HL-60 (cell line): Measurements from ENCODE around the gene ADAM17.

Experiments used
- DNase-seq, 2 experiments: peaks; one replicate each; pipeline ENCODE4 v3.0.0-alpha.2; 2010 to 2020; ENCODE audit warnings: low read depth in 1 of 2, low spot score in 1 of 2
- H3K27ac ChIP-seq: fragments of 250-450 bp; sonication (Bioruptor Pico); replicated peaks from 2 replicates; pipeline ENCODE4 v1.5.1; 2020; ENCODE audit warnings: mild to moderate bottlenecking, moderate library complexity
- H3K27me3 ChIP-seq: fragments of 250-450 bp; sonication (Bioruptor Pico); 2 replicates; pipeline ENCODE4 v1.5.1; 2021; ENCODE audit warnings: mild to moderate bottlenecking, moderate library complexity; ENCODE audit not compliant: insufficient read depth, poor library complexity, severe bottlenecking
- H3K4me3 ChIP-seq: replicated peaks from 2 replicates; pipeline ENCODE4 v1.5.1; 2011; ENCODE audit warnings: mild to moderate bottlenecking, control low read depth, low read length; ENCODE audit not compliant: insufficient read depth
- CTCF ChIP-seq: IDR thresholded peaks from one replicate; pipeline ENCODE4 v1.5.1; 2011; ENCODE audit warnings: low read length, control low read depth, inconsistent platforms; ENCODE audit not compliant: insufficient read depth
- GABPA ChIP-seq: IDR thresholded peaks from 2 replicates; pipeline ENCODE4 v1.6.1; 2012; ENCODE audit warnings: low read depth
- POLR2AphosphoS5 ChIP-seq: IDR thresholded peaks from 2 replicates; pipeline ENCODE4 v1.6.1; 2012; ENCODE audit warnings: low read depth
- SPI1 ChIP-seq: IDR thresholded peaks from 2 replicates; pipeline ENCODE4 v1.6.1; 2012; ENCODE audit warnings: low read depth, mild to moderate bottlenecking, borderline replicate concordance
- TF ChIP-seq, protein P1 (sequence below): IDR thresholded peaks from 2 replicates; pipeline ENCODE4 v1.6.1; 2012; ENCODE audit warnings: low read depth; ENCODE audit not compliant: insufficient replicate concordance

The ADAM17 gene

GRCh38 chr2:9451231-9451630 lies 104.4 kb downstream of the ADAM17 start:
- no peak for TF ChIP-seq CTCF
- no peak for TF ChIP-seq SPI1
- TF ChIP-seq, protein P1, sequence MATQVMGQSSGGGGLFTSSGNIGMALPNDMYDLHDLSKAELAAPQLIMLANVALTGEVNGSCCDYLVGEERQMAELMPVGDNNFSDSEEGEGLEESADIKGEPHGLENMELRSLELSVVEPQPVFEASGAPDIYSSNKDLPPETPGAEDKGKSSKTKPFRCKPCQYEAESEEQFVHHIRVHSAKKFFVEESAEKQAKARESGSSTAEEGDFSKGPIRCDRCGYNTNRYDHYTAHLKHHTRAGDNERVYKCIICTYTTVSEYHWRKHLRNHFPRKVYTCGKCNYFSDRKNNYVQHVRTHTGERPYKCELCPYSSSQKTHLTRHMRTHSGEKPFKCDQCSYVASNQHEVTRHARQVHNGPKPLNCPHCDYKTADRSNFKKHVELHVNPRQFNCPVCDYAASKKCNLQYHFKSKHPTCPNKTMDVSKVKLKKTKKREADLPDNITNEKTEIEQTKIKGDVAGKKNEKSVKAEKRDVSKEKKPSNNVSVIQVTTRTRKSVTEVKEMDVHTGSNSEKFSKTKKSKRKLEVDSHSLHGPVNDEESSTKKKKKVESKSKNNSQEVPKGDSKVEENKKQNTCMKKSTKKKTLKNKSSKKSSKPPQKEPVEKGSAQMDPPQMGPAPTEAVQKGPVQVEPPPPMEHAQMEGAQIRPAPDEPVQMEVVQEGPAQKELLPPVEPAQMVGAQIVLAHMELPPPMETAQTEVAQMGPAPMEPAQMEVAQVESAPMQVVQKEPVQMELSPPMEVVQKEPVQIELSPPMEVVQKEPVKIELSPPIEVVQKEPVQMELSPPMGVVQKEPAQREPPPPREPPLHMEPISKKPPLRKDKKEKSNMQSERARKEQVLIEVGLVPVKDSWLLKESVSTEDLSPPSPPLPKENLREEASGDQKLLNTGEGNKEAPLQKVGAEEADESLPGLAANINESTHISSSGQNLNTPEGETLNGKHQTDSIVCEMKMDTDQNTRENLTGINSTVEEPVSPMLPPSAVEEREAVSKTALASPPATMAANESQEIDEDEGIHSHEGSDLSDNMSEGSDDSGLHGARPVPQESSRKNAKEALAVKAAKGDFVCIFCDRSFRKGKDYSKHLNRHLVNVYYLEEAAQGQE, result no peak
- TF ChIP-seq GABPA, result no peak
- TF ChIP-seq POLR2AphosphoS5, result no peak

DNA sequence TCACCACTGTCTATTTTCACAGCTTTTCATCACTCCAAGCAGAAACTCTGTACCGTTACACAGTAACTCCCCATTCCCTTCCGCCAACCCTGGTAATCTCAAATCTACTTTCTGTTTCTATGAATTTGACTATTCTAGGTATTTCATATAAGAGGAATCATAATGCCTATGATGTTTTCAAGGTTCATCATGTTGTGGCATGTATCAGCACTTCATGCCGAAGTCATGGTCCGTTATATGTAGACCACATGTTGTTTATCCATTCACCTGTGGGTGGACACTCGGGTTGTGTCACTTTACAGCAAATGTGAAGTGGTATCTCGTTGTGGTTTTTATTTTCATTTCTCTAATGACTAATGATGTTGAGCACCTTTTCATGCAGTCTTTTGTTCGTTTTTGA lies 110.5 kb downstream of the ADAM17 start:
- no peak for TF ChIP-seq CTCF
- no peak for TF ChIP-seq GABPA
- TF ChIP-seq, protein P1, result no peak
- TF ChIP-seq SPI1, result no peak
- TF ChIP-seq POLR2AphosphoS5, result no peak
- Histone ChIP-seq H3K27me3 (no peaks in the 10 kb centered on the region), H3K27ac (no peak overlapping the region), H3K4me3 (no peak overlapping the region)
- DNase-seq, result no peak

More at GRCh38 chr2:9451231-9451630, 104.4 kb downstream of the ADAM17 start:
- no peaks in the 10 kb centered on the region for H3K27me3 ChIP-seq
- no peak overlapping the region for H3K4me3 ChIP-seq
- H3K27ac ChIP-seq, result no peak overlapping the region
- no peak for DNase-seq

DNA sequence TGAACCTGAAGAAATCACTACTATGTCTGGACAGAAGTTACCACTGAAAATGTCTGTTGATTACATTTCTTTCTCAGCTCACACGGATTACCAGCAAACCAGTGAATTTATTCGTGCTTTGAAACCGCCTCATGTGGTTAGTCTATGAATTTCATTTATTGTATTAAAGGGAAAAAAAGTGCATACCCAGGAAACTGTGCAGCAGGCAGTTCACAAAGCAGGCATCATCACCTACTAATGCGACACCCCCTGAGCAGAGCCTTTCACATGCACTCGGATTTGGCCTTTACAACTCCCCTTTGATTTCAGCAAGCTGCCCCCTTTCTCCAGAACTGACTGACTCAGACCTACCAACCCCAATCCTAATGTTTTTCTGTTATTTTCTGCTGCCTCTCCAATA lies 112.1 kb downstream of the ADAM17 start:
- Histone ChIP-seq H3K27me3 (no peaks in the 10 kb centered on the region), H3K4me3 (no peak overlapping the region), H3K27ac (no peak overlapping the region)
- no peak for DNase-seq
- TF ChIP-seq SPI1 (no peak), POLR2AphosphoS5 (no peak), CTCF (no peak), GABPA (no peak)
- TF ChIP-seq, protein P1, result no peak
